Measurements from ENCODE around the gene DDX5.

DDX5 gene

DNA sequence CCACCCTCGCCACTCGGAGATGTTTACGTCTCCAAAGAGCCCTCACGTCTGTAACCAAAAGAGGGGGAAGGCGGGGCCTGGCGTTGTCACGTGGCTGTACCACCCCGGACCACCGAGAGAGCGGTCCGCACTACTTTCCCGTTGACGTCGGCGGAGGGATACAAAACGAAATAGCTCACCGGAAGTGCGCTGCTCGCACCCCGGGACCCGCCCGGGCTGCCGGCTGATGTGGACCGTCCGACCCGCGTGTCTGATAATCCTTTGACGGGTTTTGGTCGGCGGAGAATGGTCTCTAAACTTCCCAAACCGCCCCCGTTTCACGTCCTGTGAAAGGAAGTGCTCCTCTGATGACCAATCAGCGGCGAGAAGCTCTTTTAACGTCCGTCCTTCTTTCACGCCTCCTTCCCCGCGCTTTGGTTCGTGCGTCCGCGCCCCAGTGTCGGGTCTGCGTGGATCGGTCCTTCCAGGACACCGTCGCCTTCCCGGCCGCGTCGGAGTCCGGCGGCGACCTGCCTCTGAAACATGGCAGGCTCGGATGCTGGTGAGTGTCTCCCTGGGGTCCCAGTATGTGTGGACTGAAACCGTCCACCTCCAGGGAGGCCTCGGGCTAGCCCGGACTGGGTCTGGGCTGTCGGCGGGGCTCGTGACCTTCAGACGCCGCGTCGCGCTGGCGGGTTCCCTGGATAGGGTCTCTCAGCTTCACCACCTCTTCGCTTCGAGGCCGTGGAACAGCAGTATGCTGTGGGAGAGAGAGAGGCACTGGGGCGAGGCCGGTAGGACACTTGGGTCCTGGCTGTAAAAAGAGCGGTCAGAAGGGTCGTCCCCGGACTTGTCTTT, 705 bp upstream of the DDX5 start, which contains the start of gene CEP95 (continued):
- TF ChIP-seq, protein P1, sequence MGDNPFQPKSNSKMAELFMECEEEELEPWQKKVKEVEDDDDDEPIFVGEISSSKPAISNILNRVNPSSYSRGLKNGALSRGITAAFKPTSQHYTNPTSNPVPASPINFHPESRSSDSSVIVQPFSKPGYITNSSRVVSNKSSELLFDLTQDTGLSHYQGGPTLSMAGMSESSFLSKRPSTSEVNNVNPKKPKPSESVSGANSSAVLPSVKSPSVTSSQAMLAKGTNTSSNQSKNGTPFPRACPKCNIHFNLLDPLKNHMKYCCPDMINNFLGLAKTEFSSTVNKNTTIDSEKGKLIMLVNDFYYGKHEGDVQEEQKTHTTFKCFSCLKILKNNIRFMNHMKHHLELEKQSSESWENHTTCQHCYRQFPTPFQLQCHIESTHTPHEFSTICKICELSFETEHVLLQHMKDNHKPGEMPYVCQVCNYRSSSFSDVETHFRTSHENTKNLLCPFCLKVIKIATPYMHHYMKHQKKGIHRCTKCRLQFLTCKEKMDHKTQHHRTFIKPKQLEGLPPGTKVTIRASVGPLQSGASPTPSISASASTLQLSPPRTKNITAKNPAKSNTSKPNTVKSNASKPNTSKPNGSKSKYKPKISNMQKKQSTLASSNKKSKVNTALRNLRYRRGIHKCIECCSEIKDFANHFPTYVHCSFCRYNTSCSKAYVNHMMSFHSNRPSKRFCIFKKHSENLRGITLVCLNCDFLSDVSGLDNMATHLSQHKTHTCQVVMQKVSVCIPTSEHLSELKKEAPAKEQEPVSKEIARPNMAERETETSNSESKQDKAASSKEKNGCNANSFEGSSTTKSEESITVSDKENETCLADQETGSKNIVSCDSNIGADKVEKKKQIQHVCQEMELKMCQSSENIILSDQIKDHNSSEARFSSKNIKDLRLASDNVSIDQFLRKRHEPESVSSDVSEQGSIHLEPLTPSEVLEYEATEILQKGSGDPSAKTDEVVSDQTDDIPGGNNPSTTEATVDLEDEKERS (tag by site-specific recombination; IDR thresholded peaks at IDR 0.05), result no peak
- TF ChIP-seq ZNF670 (tag by site-specific recombination; IDR thresholded peaks at IDR 0.05; ENCODE audit: low read depth), result no peak
- TF ChIP-seq ZBTB21 (tag by site-specific recombination; IDR thresholded peaks at IDR 0.05), result peak; percentile 80
- no peak; the same call in 1 of the 2 replicates for TF ChIP-seq PRDM1 (tag by site-specific recombination; IDR thresholded peaks at IDR 0.05)
- peak; percentile 79; the same call in 1 of the 2 replicates for TF ChIP-seq ZBTB20 (tag by site-specific recombination; IDR thresholded peaks at IDR 0.05)
- TF ChIP-seq ZNF610 (tag by site-specific recombination; IDR thresholded peaks at IDR 0.05; ENCODE audit: borderline replicate concordance), result peak; percentile 72
- 0 out of 2 replicates have a peak, but pooled peaks have one; percentile 44 for TF ChIP-seq ZNF785 (tag by site-specific recombination; IDR thresholded peaks at IDR 0.05)
- peak; percentile 61 for TF ChIP-seq ZNF558 (tag by site-specific recombination; IDR thresholded peaks at IDR 0.05)
- TF ChIP-seq ZNF394 (tag by site-specific recombination; IDR thresholded peaks at IDR 0.05; ENCODE audit: borderline replicate concordance), result peak; percentile 68
- TF ChIP-seq, protein P2, sequence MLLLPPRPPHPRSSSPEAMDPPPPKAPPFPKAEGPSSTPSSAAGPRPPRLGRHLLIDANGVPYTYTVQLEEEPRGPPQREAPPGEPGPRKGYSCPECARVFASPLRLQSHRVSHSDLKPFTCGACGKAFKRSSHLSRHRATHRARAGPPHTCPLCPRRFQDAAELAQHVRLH (tag by site-specific recombination; IDR thresholded peaks at IDR 0.05), result peak; percentile 38; the same call in 1 of the 2 replicates
- 0 out of 2 replicates have a peak, but pooled peaks have one; percentile 38 for TF ChIP-seq ZNF561 (tag by site-specific recombination; IDR thresholded peaks at IDR 0.05; ENCODE audit: borderline replicate concordance)
- TF ChIP-seq HOXD13 (CRISPR knock-in tag; IDR thresholded peaks at IDR 0.05; ENCODE audit: borderline replicate concordance), result peak; percentile 39; the same call in 1 of the 2 replicates
- TF ChIP-seq, protein P3, sequence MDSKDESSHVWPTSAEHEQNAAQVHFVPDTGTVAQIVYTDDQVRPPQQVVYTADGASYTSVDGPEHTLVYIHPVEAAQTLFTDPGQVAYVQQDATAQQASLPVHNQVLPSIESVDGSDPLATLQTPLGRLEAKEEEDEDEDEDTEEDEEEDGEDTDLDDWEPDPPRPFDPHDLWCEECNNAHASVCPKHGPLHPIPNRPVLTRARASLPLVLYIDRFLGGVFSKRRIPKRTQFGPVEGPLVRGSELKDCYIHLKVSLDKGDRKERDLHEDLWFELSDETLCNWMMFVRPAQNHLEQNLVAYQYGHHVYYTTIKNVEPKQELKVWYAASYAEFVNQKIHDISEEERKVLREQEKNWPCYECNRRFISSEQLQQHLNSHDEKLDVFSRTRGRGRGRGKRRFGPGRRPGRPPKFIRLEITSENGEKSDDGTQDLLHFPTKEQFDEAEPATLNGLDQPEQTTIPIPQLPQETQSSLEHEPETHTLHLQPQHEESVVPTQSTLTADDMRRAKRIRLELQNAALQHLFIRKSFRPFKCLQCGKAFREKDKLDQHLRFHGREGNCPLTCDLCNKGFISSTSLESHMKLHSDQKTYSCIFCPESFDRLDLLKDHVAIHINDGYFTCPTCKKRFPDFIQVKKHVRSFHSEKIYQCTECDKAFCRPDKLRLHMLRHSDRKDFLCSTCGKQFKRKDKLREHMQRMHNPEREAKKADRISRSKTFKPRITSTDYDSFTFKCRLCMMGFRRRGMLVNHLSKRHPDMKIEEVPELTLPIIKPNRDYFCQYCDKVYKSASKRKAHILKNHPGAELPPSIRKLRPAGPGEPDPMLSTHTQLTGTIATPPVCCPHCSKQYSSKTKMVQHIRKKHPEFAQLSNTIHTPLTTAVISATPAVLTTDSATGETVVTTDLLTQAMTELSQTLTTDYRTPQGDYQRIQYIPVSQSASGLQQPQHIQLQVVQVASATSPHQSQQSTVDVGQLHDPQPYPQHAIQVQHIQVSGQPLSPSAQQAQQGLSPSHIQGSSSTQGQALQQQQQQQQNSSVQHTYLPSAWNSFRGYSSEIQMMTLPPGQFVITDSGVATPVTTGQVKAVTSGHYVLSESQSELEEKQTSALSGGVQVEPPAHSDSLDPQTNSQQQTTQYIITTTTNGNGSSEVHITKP (tag by site-specific recombination; IDR thresholded peaks at IDR 0.05), result peak; percentile 93
- TF ChIP-seq GLIS2 (tag by site-specific recombination; IDR thresholded peaks at IDR 0.05), result peak; percentile 84
- TF ChIP-seq ZNF157 (tag by site-specific recombination; IDR thresholded peaks at IDR 0.05), result no peak
- peak; percentile 99 for TF ChIP-seq ZEB2 (tag by site-specific recombination; IDR thresholded peaks at IDR 0.05)
- TF ChIP-seq ZNF391 (tag by site-specific recombination; IDR thresholded peaks at IDR 0.05; ENCODE audit: borderline replicate concordance, low read depth), result peak; percentile 74; the same call in 1 of the 2 replicates
- peak; percentile 99 for TF ChIP-seq ZNF350 (tag by site-specific recombination; IDR thresholded peaks at IDR 0.05)
